Measurements from ENCODE around the gene SLC12A7.

Gene SLC12A7

DNA sequence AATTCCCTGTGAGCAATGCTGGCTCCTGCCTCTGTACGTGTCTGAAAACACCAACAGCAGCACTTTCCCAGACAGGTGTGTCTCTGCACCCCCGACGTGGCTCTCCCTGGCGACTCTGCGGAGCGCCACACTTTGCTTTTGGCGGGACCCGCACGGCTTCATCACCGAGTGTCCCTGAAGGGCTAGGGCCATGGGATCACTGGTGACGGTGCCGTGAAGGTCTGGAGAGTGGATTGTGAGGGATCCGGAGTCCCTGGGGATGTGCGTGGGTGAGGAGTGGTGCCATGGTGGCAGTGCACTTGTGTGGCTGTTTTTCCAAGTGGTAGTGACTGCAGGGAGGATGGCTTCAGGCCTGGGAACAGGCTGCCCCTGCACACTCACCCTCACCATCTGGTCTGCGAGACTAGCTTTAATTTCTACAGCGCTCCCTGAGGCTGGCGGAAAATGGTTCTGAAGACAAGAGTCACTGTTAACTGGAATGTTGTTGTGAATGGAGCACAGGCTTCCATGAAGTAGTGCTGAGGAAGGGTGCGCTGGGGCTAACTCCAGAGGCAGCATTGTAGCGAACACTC lies 100.0 kb downstream of the SLC12A7 start:
- no peak for DNase-seq (ENCODE audit: low read depth)
- TF ChIP-seq CTCF (IDR thresholded peaks at IDR 0.05; ENCODE audit: control insufficient read depth, extremely low read depth, insufficient read depth) = no peak
- no peak overlapping the region for H3K4me3 ChIP-seq (ENCODE audit: low read depth, low read length)

DNA sequence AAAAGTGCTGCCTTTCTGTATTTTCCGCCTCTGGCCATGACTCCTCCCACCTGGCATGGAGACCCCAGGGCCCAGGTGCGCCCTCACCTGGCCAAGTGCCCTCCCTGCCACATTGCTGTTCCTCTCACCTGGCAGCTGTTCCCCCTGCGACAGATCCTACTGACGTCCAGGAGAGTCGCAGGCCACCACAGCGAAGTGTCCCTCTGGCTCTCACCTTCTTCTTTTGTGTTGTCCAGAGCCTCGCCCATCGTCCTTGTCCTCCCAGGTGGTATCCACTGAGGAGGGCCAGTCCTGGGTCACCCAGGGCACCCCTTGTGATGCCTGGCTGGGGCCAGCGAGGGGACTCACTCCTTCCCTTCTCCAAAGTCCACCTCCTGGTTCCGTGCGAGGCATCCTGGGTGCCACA lies 100.6 kb downstream of the SLC12A7 start:
- DNase-seq (ENCODE audit: low read depth) = no peak
- H3K4me3 ChIP-seq (ENCODE audit: low read depth, low read length) = no peak overlapping the region
- peak; percentile 88 for TF ChIP-seq CTCF (IDR thresholded peaks at IDR 0.05; ENCODE audit: control insufficient read depth, extremely low read depth, insufficient read depth)

DNA sequence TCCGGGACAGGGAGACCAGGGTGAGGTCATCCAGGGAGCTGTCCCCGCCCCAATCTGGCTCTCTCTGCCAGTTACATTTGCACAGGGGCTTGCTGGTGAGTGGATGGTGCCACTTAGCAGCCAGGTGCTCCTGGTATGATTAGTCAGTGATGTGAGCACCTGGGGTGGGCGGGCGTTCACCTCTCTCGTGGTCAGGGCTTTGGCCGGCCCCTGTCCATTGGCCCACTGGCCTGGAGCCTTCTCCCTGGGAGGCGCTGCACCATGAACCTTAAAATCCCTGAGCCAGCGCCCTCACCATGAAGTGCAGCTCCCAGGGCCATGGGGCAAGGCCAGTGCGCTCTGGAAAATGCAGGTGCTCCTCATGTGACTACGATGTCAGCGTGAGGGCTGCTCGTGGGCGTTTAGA lies 101.2 kb downstream of the SLC12A7 start:
- TF ChIP-seq CTCF (IDR thresholded peaks at IDR 0.05; ENCODE audit: control insufficient read depth, extremely low read depth, insufficient read depth) = no peak
- DNase-seq (ENCODE audit: low read depth) = no peak
- no peak overlapping the region for H3K4me3 ChIP-seq (ENCODE audit: low read depth, low read length)

DNA sequence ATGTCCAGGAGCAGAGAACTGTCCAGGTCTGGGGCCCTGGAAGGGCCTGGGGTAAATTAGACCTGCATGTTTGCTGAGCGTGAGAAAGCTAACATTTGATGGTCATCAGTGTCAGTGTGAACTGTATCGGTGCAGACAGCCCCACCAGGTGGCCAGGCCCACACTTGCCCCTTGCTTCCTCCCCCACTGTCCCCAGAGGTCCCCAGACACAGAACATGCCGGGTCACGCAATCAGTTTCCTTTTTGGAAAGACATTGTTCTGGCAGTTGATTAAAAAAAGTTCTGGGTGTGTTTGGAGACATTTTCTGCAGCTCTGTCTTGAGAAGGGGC lies 101.7 kb downstream of the SLC12A7 start:
- no peak overlapping the region for H3K4me3 ChIP-seq (ENCODE audit: low read depth, low read length)
- TF ChIP-seq CTCF (IDR thresholded peaks at IDR 0.05; ENCODE audit: control insufficient read depth, extremely low read depth, insufficient read depth) = peak; percentile 22; the same call in 1 of the 2 replicates

GRCh38 chr5:1009359-1010180 lies 102.3 kb downstream of the SLC12A7 start:
- no peak for DNase-seq (ENCODE audit: low read depth)
- no peak for TF ChIP-seq CTCF (IDR thresholded peaks at IDR 0.05; ENCODE audit: control insufficient read depth, extremely low read depth, insufficient read depth)
- peak overlapping the region; percentile 44 for H3K4me3 ChIP-seq (ENCODE audit: low read depth, low read length)

More for the DNA sequence above, 101.7 kb downstream of the SLC12A7 start:
- no peak for DNase-seq (ENCODE audit: low read depth)

DNA sequence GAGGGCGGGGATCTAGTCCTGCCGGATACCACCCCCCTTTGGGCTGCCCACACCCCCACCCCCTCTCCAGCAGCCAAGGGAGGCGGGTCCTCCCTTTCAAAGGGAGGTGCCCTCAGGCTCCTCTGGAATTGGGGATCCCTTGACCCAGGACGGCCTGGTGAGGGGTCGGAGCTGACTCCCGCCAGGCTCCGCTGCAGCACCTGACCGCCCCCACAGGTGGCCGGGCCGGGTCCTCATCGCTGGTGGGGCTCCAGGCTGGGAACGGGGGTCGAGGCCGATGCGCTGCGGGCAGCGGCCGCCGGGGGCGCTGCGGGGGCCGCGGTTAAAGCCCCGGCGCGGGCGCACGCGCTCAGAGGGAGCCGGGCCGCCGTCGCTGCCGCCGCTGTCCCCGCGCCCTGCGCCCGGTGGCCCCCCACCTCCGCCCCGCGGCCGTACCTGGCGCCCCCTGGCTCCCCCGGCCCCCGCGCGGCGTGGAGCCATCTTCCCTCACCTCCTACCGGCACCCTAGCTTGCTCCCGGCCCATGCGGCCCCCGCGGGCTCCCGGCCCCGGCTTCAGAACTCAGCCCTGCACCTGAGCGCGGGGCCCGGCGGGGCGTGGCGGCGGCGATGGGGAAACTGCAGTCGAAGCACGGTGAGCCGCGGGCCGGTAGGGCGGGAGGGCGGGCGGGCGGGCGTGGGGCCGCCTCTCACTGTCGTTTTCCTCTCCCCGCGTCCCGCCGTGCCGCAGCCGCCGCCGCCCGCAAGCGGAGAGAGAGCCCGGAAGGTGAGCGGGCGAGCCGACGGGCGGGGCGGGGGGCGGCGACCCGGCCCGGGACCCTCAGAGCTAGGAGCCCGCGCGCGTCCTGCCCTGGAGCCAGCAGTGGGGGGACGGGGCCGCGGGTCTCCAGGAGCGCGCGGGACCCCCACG lies 103.2 kb downstream of the SLC12A7 start, which contains the start of gene NKD2:
NKD2 (plus strand) TSS at position 352 of the 908 bp plus-strand sequence; CDS start at position 608, 256 bp downstream.
- H3K4me3 ChIP-seq (ENCODE audit: low read depth, low read length) = peak within 1 kb of the TSS; percentile 44
- no peak for DNase-seq (ENCODE audit: low read depth)
- peak; percentile 73 for TF ChIP-seq CTCF (IDR thresholded peaks at IDR 0.05; ENCODE audit: control insufficient read depth, extremely low read depth, insufficient read depth)

All from LNCaP clone FGC (cell line).